GM12865 (cell line): ENCODE data around the gene DNAH7.

Source experiments
- DNase-seq: peaks from one replicate; pipeline ENCODE4 v3.0.0; 2010; ENCODE audit warnings: low read depth
- H3K4me3 ChIP-seq: 2 replicates; pipeline ENCODE4 v1.5.1; 2011; ENCODE audit warnings: mild to moderate bottlenecking, low read depth, low read length, control low read depth
- TF ChIP-seq, protein P1 (sequence below): IDR thresholded peaks from 2 replicates; pipeline ENCODE4 v1.5.1; 2011; ENCODE audit warnings: low read length, control low read depth, low read depth, inconsistent platforms; ENCODE audit not compliant: insufficient read depth; ENCODE audit errors: missing control alignments

Gene DNAH7

DNA sequence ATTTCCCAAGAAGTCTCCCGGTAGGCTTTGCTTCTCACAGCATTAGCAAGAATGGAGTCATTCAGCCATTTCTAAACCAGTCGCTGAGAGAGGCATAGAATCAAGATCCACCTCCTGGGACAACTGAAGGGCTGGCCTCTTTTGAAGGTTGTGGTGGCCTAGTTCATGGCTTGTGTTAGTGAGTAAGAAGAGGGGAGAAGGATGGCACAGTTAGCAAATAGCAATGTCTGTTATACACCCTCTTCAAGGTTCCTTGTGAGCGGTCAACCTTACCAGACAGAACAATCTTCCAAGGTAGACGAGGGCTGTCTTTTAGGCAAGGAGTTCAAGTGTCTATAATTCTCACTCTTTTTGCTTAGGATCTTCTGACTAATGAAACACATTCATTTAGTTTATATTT, 35.4 kb upstream of the DNAH7 start:
- TF ChIP-seq, protein P1, sequence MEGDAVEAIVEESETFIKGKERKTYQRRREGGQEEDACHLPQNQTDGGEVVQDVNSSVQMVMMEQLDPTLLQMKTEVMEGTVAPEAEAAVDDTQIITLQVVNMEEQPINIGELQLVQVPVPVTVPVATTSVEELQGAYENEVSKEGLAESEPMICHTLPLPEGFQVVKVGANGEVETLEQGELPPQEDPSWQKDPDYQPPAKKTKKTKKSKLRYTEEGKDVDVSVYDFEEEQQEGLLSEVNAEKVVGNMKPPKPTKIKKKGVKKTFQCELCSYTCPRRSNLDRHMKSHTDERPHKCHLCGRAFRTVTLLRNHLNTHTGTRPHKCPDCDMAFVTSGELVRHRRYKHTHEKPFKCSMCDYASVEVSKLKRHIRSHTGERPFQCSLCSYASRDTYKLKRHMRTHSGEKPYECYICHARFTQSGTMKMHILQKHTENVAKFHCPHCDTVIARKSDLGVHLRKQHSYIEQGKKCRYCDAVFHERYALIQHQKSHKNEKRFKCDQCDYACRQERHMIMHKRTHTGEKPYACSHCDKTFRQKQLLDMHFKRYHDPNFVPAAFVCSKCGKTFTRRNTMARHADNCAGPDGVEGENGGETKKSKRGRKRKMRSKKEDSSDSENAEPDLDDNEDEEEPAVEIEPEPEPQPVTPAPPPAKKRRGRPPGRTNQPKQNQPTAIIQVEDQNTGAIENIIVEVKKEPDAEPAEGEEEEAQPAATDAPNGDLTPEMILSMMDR: no peak
- no peak for DNase-seq
- H3K4me3 ChIP-seq: no peak overlapping the region

DNA sequence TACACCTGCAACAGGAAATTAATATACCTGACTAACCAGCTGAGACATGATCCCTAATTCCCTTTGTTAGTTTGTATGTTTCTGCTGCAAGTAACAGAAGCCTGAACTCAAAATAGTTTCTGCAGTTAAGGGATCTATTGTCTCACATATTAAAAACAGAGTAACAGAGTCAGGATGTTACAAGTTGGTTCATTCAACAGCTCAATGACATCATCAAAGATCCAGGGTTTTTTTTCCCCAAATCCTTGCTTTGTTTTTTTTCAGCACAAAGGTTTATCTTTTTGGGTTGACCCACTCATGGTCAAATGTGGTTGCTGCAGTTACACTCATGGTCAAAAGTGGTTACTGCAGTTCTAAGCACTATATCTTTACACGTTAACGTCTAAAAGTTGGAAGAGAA, 35.0 kb upstream of the DNAH7 start:
- TF ChIP-seq, protein P1: no peak
- no peak overlapping the region for H3K4me3 ChIP-seq
- no peak for DNase-seq

DNA sequence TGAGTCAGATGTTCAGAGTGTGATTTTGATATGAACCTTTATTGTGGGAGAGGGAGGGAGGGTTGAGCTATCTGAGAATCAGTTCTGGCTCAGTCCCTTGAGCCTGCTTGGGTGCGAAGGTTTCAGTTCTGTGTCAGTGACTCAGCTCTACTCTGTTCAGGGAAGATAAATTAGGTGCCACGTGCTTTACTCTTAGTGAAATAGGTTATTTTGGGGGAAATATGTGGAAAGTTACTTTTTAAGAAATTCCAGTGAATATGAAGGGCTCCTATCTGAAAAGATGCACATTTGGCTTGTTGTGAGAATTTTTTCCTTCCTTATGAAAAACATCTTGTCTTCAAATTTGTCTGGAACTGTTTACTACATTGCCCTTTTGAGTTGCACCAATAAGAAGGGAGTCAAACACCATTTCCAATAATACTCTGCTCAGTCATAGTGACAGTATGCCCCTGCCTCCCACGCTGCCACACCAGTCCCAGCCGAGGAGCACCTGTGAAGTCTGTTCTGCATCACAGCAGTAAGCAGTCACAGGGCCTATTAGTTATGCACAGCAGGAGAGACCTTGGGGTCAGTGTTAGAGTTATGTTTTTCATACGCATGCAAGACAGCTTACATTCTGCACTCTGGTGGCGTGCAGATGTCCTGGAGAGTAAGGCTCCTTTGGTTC, 32.8 kb upstream of the DNAH7 start:
- TF ChIP-seq, protein P1: no peak
- no peak overlapping the region for H3K4me3 ChIP-seq
- peak; percentile 75 for DNase-seq

DNA sequence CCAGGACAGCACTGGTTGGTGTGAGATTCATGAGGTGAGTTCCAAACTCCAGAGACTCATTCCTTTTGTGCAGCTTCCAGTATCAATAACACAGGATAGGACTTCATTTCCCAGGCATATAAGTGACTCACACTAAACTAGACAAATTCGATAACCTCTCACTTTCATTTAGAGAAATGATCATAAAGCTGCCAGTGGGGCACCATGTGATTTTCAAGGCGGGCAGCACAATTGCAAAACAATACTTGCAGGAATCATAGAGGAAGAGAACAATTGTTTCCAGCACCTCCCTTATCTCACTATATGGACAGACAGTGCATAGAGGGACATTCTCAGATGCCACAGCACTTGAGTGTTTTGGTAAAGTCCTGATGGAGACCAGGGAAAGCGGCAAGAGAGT, 31.3 kb upstream of the DNAH7 start:
- no peak for DNase-seq
- H3K4me3 ChIP-seq: no peak overlapping the region
- TF ChIP-seq, protein P1: no peak

DNA sequence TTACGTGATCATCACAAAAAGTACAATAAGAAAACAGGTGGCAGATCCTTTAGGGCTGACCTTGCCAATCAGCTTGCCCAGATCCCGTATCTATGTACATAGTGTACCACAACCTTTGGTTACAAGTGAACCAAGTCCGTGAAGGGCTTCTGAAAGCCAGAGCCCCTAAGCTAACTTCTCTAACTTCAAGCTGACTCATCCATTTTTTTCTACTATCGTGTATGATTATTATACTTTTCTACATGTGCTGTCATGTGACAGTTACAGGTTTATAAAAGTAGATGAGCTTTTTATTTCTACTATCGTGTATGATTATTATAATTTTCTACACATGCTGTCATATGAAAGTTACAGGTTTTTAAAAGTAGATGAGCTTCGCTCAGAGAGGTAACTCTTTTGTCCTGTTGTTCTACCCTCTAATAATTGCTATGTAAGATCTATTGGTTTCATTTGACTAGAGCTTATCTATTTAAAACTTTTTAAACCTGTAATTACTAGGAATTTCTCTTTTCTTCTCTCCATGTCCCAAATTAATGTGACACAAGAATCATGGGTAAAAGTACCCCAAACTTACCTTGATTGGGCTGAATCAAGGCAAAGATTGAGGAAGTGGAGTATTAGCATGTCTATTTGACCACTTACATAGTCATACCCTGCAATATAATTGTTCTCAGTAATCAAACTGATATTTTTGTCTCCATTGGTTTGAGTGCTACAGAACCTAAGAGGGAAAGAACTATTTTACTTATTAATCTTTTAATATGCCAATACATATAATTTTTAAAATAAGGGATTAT, 29.4 kb upstream of the DNAH7 start:
- no peak overlapping the region for H3K4me3 ChIP-seq
- TF ChIP-seq, protein P1: no peak
- no peak for DNase-seq

DNA sequence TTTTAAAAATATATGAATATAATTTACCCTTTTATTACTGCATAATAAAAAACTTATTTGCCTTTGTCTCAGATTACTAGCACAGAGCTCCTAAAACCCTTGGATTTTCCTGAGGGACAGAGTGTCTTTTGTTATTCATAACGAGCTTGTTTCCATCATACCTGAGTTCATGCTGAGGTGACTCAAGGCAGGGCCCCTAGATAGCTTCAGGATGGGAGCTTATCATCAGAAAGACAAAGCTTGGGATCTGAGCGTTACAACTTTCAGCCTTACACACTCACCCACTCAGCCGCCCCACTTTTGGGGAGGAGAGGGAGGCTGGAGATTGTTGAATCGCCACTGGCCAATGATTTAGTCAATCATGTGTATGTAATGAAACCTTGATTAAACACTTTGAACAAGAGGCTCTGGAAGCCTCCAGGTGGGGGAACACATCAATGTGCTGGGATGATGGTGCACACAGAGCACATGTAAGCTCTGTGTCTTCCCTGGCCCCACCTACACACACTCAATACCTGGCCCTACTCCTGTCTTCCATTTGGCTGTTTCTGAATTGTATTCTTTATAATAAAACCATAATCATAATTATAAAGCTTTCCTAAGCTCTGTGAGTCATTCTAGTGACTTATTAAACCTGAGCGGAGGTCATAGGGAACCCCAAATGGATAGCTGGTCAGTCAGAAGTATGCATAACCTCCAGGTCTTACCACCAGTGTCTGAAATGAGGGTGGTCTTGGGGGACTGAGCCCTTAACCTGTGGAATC, 28.5 kb upstream of the DNAH7 start:
- DNase-seq: no peak
- no peak overlapping the region for H3K4me3 ChIP-seq
- TF ChIP-seq, protein P1: no peak
